ENCODE measurements around the gene SOX18.
"Not testable (repeated sequence)": the region's sequence is repeated elsewhere in the genome, so short reads cannot be mapped to it uniquely, and the experiment has no call there.

The SOX18 gene

GRCh38 chr20:64015635-64016034 lies 33.8 kb downstream of the SOX18 start:
- DNase-seq, result no peak

- not testable (repeated sequence) for DNase-seq
These were observed 36.9 kb downstream of the SOX18 start for GRCh38 chr20:64012385-64013154.

GRCh38 chr20:64011366-64011779 lies 38.1 kb downstream of the SOX18 start:
- DNase-seq, result no peak

GRCh38 chr20:64010711-64011237 lies 38.7 kb downstream of the SOX18 start:
- no peak for DNase-seq

GRCh38 chr20:64009811-64010387 lies 39.5 kb downstream of the SOX18 start:
- DNase-seq, result no peak

GRCh38 chr20:64006902-64007301 lies 42.5 kb downstream of the SOX18 start:
- no peak for DNase-seq

- DNase-seq, result no peak
These were observed 42.9 kb downstream of the SOX18 start for GRCh38 chr20:64006490-64006889.

- DNase-seq, result no peak
These were observed 44.0 kb downstream of the SOX18 start for GRCh38 chr20:64005394-64005793.

GRCh38 chr20:64003960-64004725 lies 45.3 kb downstream of the SOX18 start:
- no peak for DNase-seq

GRCh38 chr20:64001607-64002011 lies 47.8 kb downstream of the SOX18 start:
- no peak for DNase-seq

GRCh38 chr20:64000906-64001305 lies 48.5 kb downstream of the SOX18 start:
- DNase-seq, result no peak
